ENCODE data around the gene COL23A1.

GRCh38 chr5:178212241-178213002, 377.8 kb downstream of the COL23A1 start:
- TF ChIP-seq CTCF (IDR thresholded peaks at IDR 0.05) = no peak
- TF ChIP-seq POLR2A (IDR thresholded peaks at IDR 0.05) = no peak

Measured in lower leg skin (tissue), 3 donors.